H1 (cell line): ENCODE data around the gene MXRA8. TPM values are rescaled to one million over a fixed set of nuclear protein-coding genes. Genes with fewer than 3 reads are reported as not detected.

Experiments
- CTCF ChIA-PET: fragments of 300-600 bp; sonication (Branson Sonifier 250); formaldehyde crosslinking; loops from one replicate; lab custom pipeline; 2021; ENCODE audit not compliant: partially characterized antibody; lab: Charles Lee
- POLR2A ChIA-PET: fragments of 300-600 bp; sonication (Branson Sonifier 250); formaldehyde crosslinking; loops from one replicate; lab custom pipeline; 2021; ENCODE audit warnings: inconsistent platforms; ENCODE audit not compliant: partially characterized antibody; lab: Charles Lee
- DNase-seq, 2 experiments: peaks; one replicate each; pipeline versions ENCODE4 v3.0.0 to v3.0.0-alpha.2; 2010 to 2022; ENCODE audit warnings: low spot score in 2 of 2, low read depth in 1 of 2, mixed read lengths in 1 of 2
- FAIRE-seq: peaks from 2 replicates; lab custom pipeline; 2011; peaks lifted over from hg19 to GRCh38; lab: Jason Lieb, UNC
- H2AFZ ChIP-seq: 2 replicates; pipeline ENCODE4 v1.8.1; 2012; ENCODE audit warnings: low read length, inconsistent platforms
- H2AK5ac ChIP-seq: 2 replicates; pipeline ENCODE4 v1.6.1; 2013; ENCODE audit warnings: low read depth, low read length
- H2BK120ac ChIP-seq: replicated peaks from 2 replicates; pipeline ENCODE3; 2013; ENCODE audit warnings: low read depth, low read length, inconsistent platforms
- H2BK12ac ChIP-seq: 2 replicates; pipeline ENCODE4 v1.6.1; 2013; ENCODE audit warnings: low read depth, low read length
- H2BK15ac ChIP-seq: 2 replicates; pipeline ENCODE4 v1.6.1; 2013; ENCODE audit warnings: low read length
- H2BK20ac ChIP-seq: 2 replicates; pipeline ENCODE4 v1.6.1; 2013; ENCODE audit warnings: low read length
- H2BK5ac ChIP-seq: 2 replicates; pipeline ENCODE4 v1.6.1; 2013; ENCODE audit warnings: low read depth, low read length
- H3K14ac ChIP-seq: 2 replicates; pipeline ENCODE4 v1.6.1; 2013; ENCODE audit warnings: inconsistent platforms; ENCODE audit not compliant: insufficient read length
- H3K18ac ChIP-seq: 2 replicates; pipeline ENCODE4 v1.6.1; 2013; ENCODE audit warnings: low read length; ENCODE audit errors: extremely low read depth
- H3K23ac ChIP-seq: 2 replicates; pipeline ENCODE4 v1.6.1; 2013; ENCODE audit warnings: inconsistent platforms; ENCODE audit not compliant: insufficient read length
- H3K23me2 ChIP-seq: 2 replicates; pipeline ENCODE4 v1.6.1; 2013; ENCODE audit warnings: low read depth, low read length
- H3K27ac ChIP-seq: 2 replicates; pipeline ENCODE4 v1.6.1; 2011; ENCODE audit warnings: low read depth, low read length, inconsistent platforms
- H3K27me3 ChIP-seq, 4 experiments: replicated peaks in 1 of 4; 1 replicate in 1 of 4; 2 replicates in 3 of 4; pipeline versions ENCODE4 v1.6.1 to v1.8.1; 2011 to 2013; ENCODE audit warnings: low read length in 3 of 4, mild to moderate bottlenecking in 3 of 4, inconsistent platforms in 2 of 4, mixed read lengths in 2 of 4, moderate library complexity in 1 of 4; ENCODE audit not compliant: control insufficient read depth in 3 of 4, insufficient read depth in 3 of 4; ENCODE audit errors: extremely low read depth in 1 of 4
- H3K36me3 ChIP-seq, 4 experiments: 2 replicates each; pipeline versions ENCODE4 v1.6.1 to v1.8.1; 2011 to 2013; ENCODE audit warnings: mild to moderate bottlenecking in 4 of 4, low read length in 3 of 4, moderate library complexity in 2 of 4, control low read depth in 1 of 4, inconsistent platforms in 1 of 4; ENCODE audit not compliant: insufficient read depth in 4 of 4, control insufficient read depth in 2 of 4
- H3K4ac ChIP-seq: replicated peaks from 2 replicates; pipeline ENCODE3; 2013; ENCODE audit warnings: low read length, low read depth, mixed read lengths, inconsistent platforms; ENCODE audit not compliant: insufficient read length
- H3K4me1 ChIP-seq, 4 experiments: replicated peaks in 1 of 4; 1 replicate in 1 of 4; 2 replicates in 3 of 4; pipeline versions ENCODE4 v1.6.1 to v1.8.1; 2011 to 2013; ENCODE audit warnings: low read length in 3 of 4, inconsistent platforms in 2 of 4, mixed read lengths in 1 of 4; ENCODE audit not compliant: insufficient read depth in 4 of 4, control insufficient read depth in 3 of 4
- H3K4me2 ChIP-seq, 2 experiments: 2 replicates each; pipeline versions ENCODE4 v1.6.1 to v1.8.1; 2011 to 2013; ENCODE audit warnings: low read depth in 2 of 2, low read length in 2 of 2, control low read depth in 1 of 2, inconsistent platforms in 1 of 2, mild to moderate bottlenecking in 1 of 2; ENCODE audit not compliant: insufficient read depth in 1 of 2
- H3K4me3 ChIP-seq, 4 experiments: fragments of 200-600, 300-600 bp in 1 of 4; sonication (generic), shearing (Covaris generic), sonication (Bioruptor Twin) in 1 of 4; 2 replicates each; pipeline versions ENCODE4 v1.5.1 to v1.8.1; 2011 to 2016; ENCODE audit warnings: low read length in 4 of 4, low read depth in 3 of 4, control low read depth in 2 of 4, inconsistent platforms in 2 of 4, mild to moderate bottlenecking in 2 of 4, mixed read lengths in 1 of 4, moderate library complexity in 1 of 4; ENCODE audit not compliant: insufficient read depth in 2 of 4; ENCODE audit errors: extremely low read depth in 1 of 4
- H3K56ac ChIP-seq: replicated peaks from 2 replicates; pipeline ENCODE3; 2013; ENCODE audit warnings: low read depth, mild to moderate bottlenecking, mixed read lengths, low read length, inconsistent platforms; ENCODE audit not compliant: insufficient read length
- H3K79me1 ChIP-seq: 2 replicates; pipeline ENCODE4 v1.6.1; 2013; ENCODE audit warnings: low read depth, low read length, control low read depth
- H3K79me2 ChIP-seq, 2 experiments: 2 replicates each; pipeline versions ENCODE4 v1.6.1 to v1.8.1; 2012 to 2013; ENCODE audit warnings: low read length in 2 of 2, mild to moderate bottlenecking in 2 of 2, inconsistent platforms in 1 of 2; ENCODE audit not compliant: insufficient read depth in 2 of 2, control insufficient read depth in 1 of 2
- H3K9ac ChIP-seq, 4 experiments: replicated peaks in 1 of 4; 1 replicate in 1 of 4; 2 replicates in 3 of 4; pipeline versions ENCODE4 v1.6.1 to v1.8.1; 2011 to 2013; ENCODE audit warnings: low read depth in 3 of 4, low read length in 3 of 4, control low read depth in 2 of 4, mild to moderate bottlenecking in 2 of 4, moderate library complexity in 2 of 4, inconsistent platforms in 1 of 4; ENCODE audit errors: extremely low read depth in 1 of 4
- H3K9me3 ChIP-seq, 2 experiments: 2 replicates each; pipeline versions ENCODE4 v1.6.1 to v1.8.1; 2012 to 2013; ENCODE audit warnings: mild to moderate bottlenecking in 2 of 2, moderate library complexity in 2 of 2, control low read depth in 1 of 2, inconsistent platforms in 1 of 2, low read depth in 1 of 2, low read length in 1 of 2, mixed read lengths in 1 of 2; ENCODE audit not compliant: insufficient read depth in 2 of 2
- H4K20me1 ChIP-seq, 2 experiments: replicated peaks in 1 of 2; 2 replicates each; pipeline versions ENCODE3 to v1.8.1; 2011 to 2013; ENCODE audit warnings: inconsistent platforms in 2 of 2, low read length in 2 of 2, mild to moderate bottlenecking in 1 of 2; ENCODE audit not compliant: insufficient read depth in 2 of 2, control insufficient read depth in 1 of 2
- H4K5ac ChIP-seq: 2 replicates; pipeline ENCODE4 v1.6.1; 2013; ENCODE audit warnings: low read length, low read depth, mixed read lengths, inconsistent platforms; ENCODE audit not compliant: insufficient read length
- H4K8ac ChIP-seq: 2 replicates; pipeline ENCODE4 v1.8.0; 2013; ENCODE audit warnings: mild to moderate bottlenecking, moderate library complexity, low read length, inconsistent platforms; ENCODE audit not compliant: insufficient read depth; ENCODE audit errors: extremely low read depth
- H4K91ac ChIP-seq: replicated peaks from 2 replicates; pipeline ENCODE3; 2013; ENCODE audit warnings: low read length, mixed read lengths, inconsistent platforms; ENCODE audit not compliant: insufficient read length
- HDAC6 ChIP-seq: IDR thresholded peaks from one replicate; pipeline ENCODE4 v1.7.1; 2012; ENCODE audit warnings: low read depth, mild to moderate bottlenecking, inconsistent platforms, low read length, moderate library complexity
- KDM1A ChIP-seq: fragments of 200-600, 300-600 bp; sonication (generic); IDR thresholded peaks from 2 replicates; pipeline ENCODE4 v1.7.1; 2016; ENCODE audit warnings: mild to moderate bottlenecking, low read length, borderline replicate concordance
- RXRA ChIP-seq: IDR thresholded peaks from 2 replicates; pipeline ENCODE4 v1.6.1; 2011; ENCODE audit warnings: low read depth, mild to moderate bottlenecking, low read length, moderate library complexity; ENCODE audit not compliant: insufficient read depth
- TCF12 ChIP-seq: IDR thresholded peaks from 2 replicates; pipeline ENCODE4 v1.6.1; 2011; ENCODE audit warnings: low read depth, mild to moderate bottlenecking, low read length
- WGBS, 2 experiments: shearing (Covaris generic) in 1 of 2; methylation state at CpG; one replicate each; pipeline versions ENCODE4 v1.1.6 to v1.1.7; 2013 to 2015; ENCODE audit warnings: low lambda C conversion rate in 2 of 2, mixed read lengths in 2 of 2, inconsistent platforms in 1 of 2, low coverage in 1 of 2, missing lambda C conversion rate in 1 of 2; ENCODE audit not compliant: insufficient replicate concordance in 2 of 2, insufficient coverage in 1 of 2, insufficient read length in 1 of 2; ENCODE audit errors: extremely low coverage in 1 of 2, missing lambda C conversion rate in 1 of 2; 5-methylcytosine and 5-hydroxymethylcytosine counted together
- polyA plus RNA-seq, 7 experiments: library from polyadenylated mRNA; depleted of rRNA in 3 of 7; stranded (reverse) in 5 of 7; unstranded in 2 of 7; fragments of >200 nt in 5 of 7; fragments of 200-250 nt in 2 of 7; gene quantifications; 1 replicate in 5 of 7; 2 replicates in 1 of 7; 4 replicates in 1 of 7; pipeline versions ENCODE4 v1.2.1 to v1.2.3, GENCODE V29; 2011 to 2013; ENCODE audit warnings: missing spikeins in 2 of 7, mixed read lengths in 2 of 7
- total RNA-seq: library from RNA; stranded (reverse); fragmentation: NEBNext Ultra II Directional; extraction: Animal tissue kit (Norgen Biotek cat#: 25700); gene quantifications from 2 replicates; pipeline ENCODE4 v1.2.1, GENCODE V29; 2021

MXRA8 gene
- total and polyA plus RNA-seq, 2 of the 8 experiments (the other 6 are each of a cell fraction or from before 2014, with no cell fraction given), result 10.5 to 17.2 TPM

- POLR2A ChIA-PET, result interaction anchor here (0.7 to 5.1 kb wide), 13 partner anchors 8 to 84 kb away, joined by 3 to 80 read pairs (median 3); partner anchors contain the start of gene AURKAIP1
- Histone ChIP-seq H4K8ac (peak overlapping the region; percentile 72), H3K4ac (peak overlapping the region; percentile 91), H3K23ac (no peak overlapping the region), H3K56ac (no peak overlapping the region), H3K27ac (no peak overlapping the region), H4K5ac (no peak overlapping the region), H3K27me3 (peaks cover 9 to 17% (median 14%) of the 10 kb centered on the region in 4 experiments), H4K20me1 (peaks cover 0 to 6% of the 10 kb centered on the region in 2 experiments), H3K4me2 (peak overlapping the region; percentile 69 to 95), H2BK20ac (no peak overlapping the region), H2AK5ac (no peak overlapping the region), H2BK5ac (no peak overlapping the region), H2AFZ (no peak overlapping the region), H3K4me1 (peaks cover 2 to 44% (median 33%) of the 10 kb centered on the region in 4 experiments), H2BK15ac (no peak overlapping the region), H3K9ac (no peak overlapping the region), H3K9me3 (no peaks in the 10 kb centered on the region), H3K18ac (peak overlapping the region; percentile 52), H3K36me3 (no peaks in the 10 kb centered on the region), H3K79me2 (no peaks in the 10 kb centered on the region), H3K79me1 (no peaks in the 10 kb centered on the region), H3K14ac (no peak overlapping the region), H3K23me2 (peaks cover 20% of the 10 kb centered on the region; the same call in 1 of the 2 replicates), H2BK120ac (no peak overlapping the region), H3K4me3 (peak overlapping the region; percentile 20 to 61 (median 26); a peak in 7 of 8 replicates), H2BK12ac (peak overlapping the region; percentile 53; the same call in 1 of the 2 replicates), H4K91ac (peak overlapping the region; percentile 94)
- CTCF ChIA-PET, result interaction anchor here (0.5 to 3.4 kb wide), 4 partner anchors 17 to 483 kb away, joined by 3 to 40 read pairs (median 4); partner anchors contain the start of gene AURKAIP1
- 0% methylated on average over 19 of the region's 28 CpGs; no CpG with 5 or more reads in 1 of the 2 experiments for whole genome bisulfite sequencing, 2 experiments
- no peak for FAIRE-seq
- DNase-seq, result peak in 1 of 2 experiments; percentile 78
- TF ChIP-seq HDAC6, result no peak
- no peak for TF ChIP-seq TCF12
- TF ChIP-seq RXRA, result no peak
- no peak for TF ChIP-seq KDM1A
Measured at GRCh38 chr1:1353389-1354151, 4.8 kb downstream of the MXRA8 start.
